ENCODE measurements around the gene TUFT1. TPM values are rescaled to one million over a fixed set of nuclear protein-coding genes. Genes with fewer than 3 reads are reported as not detected.

The TUFT1 gene
- polyA plus RNA-seq, 3 donors from 2014 or later: 0.83 to 4.2 (median 1.3) TPM

- DNase-seq: no peak
- no peaks in the 10 kb centered on the region for H3K9me3 Mint-ChIP-seq
- H3K36me3 Mint-ChIP-seq: no peaks in the 10 kb centered on the region
- H3K27me3 Mint-ChIP-seq (ENCODE audit: low read depth in 3 of 3): peaks cover 0 to 2% (median 0%) of the 10 kb centered on the region in 3 donors
- no peak overlapping the region for H3K27ac Mint-ChIP-seq
- H3K4me3 Mint-ChIP-seq: no peak overlapping the region
- H3K4me1 Mint-ChIP-seq: no peaks in the 10 kb centered on the region
These were observed 15.9 kb downstream of the TUFT1 start for GRCh38 chr1:151556052-151556451.

GRCh38 chr1:151562661-151563060, 22.6 kb downstream of the TUFT1 start:
- Mint-ChIP-seq H3K27me3 (ENCODE audit: low read depth in 3 of 3) (peaks cover 0 to 2% (median 0%) of the 10 kb centered on the region in 3 donors), H3K4me3 (no peak overlapping the region), H3K4me1 (no peaks in the 10 kb centered on the region), H3K9me3 (no peaks in the 10 kb centered on the region), H3K27ac (no peak overlapping the region), H3K36me3 (no peaks in the 10 kb centered on the region)
- no peak for DNase-seq

GRCh38 chr1:151563376-151563775, 23.3 kb downstream of the TUFT1 start:
- no peak overlapping the region for H3K4me3 Mint-ChIP-seq
- no peak overlapping the region for H3K27ac Mint-ChIP-seq
- no peaks in the 10 kb centered on the region for H3K9me3 Mint-ChIP-seq
- DNase-seq: no peak
- H3K27me3 Mint-ChIP-seq (ENCODE audit: low read depth in 3 of 3): peaks cover 0 to 2% (median 0%) of the 10 kb centered on the region in 3 donors
- H3K4me1 Mint-ChIP-seq: no peaks in the 10 kb centered on the region
- H3K36me3 Mint-ChIP-seq: no peaks in the 10 kb centered on the region

GRCh38 chr1:151565502-151566189, 25.5 kb downstream of the TUFT1 start:
- no peak overlapping the region for H3K27ac Mint-ChIP-seq
- H3K36me3 Mint-ChIP-seq: no peaks in the 10 kb centered on the region
- H3K9me3 Mint-ChIP-seq: no peaks in the 10 kb centered on the region
- H3K4me1 Mint-ChIP-seq: no peaks in the 10 kb centered on the region
- H3K4me3 Mint-ChIP-seq: no peak overlapping the region
- no peak for DNase-seq
- H3K27me3 Mint-ChIP-seq (ENCODE audit: low read depth in 3 of 3): peaks cover 0 to 2% (median 0%) of the 10 kb centered on the region in 3 donors

GRCh38 chr1:151568626-151569088, 28.5 kb downstream of the TUFT1 start:
- Mint-ChIP-seq H3K27me3 (ENCODE audit: low read depth in 3 of 3) (peaks cover 0 to 2% (median 0%) of the 10 kb centered on the region in 3 donors), H3K27ac (no peak overlapping the region), H3K9me3 (no peaks in the 10 kb centered on the region), H3K4me1 (no peaks in the 10 kb centered on the region), H3K4me3 (no peak overlapping the region), H3K36me3 (no peaks in the 10 kb centered on the region)
- DNase-seq: no peak

- peaks cover 0 to 2% (median 0%) of the 10 kb centered on the region in 3 donors for H3K27me3 Mint-ChIP-seq (ENCODE audit: low read depth in 3 of 3)
- no peaks in the 10 kb centered on the region for H3K9me3 Mint-ChIP-seq
- no peak overlapping the region for H3K4me3 Mint-ChIP-seq
- DNase-seq: no peak
- H3K36me3 Mint-ChIP-seq: no peaks in the 10 kb centered on the region
- H3K4me1 Mint-ChIP-seq: no peaks in the 10 kb centered on the region
- H3K27ac Mint-ChIP-seq: no peak overlapping the region
These were observed 30.7 kb downstream of the TUFT1 start for GRCh38 chr1:151570819-151571218.

- Mint-ChIP-seq H3K9me3 (no peaks in the 10 kb centered on the region), H3K27ac (no peak overlapping the region), H3K4me1 (no peaks in the 10 kb centered on the region), H3K4me3 (no peak overlapping the region), H3K27me3 (ENCODE audit: low read depth in 3 of 3) (no peaks in the 10 kb centered on the region), H3K36me3 (peaks cover 0 to 6% (median 0%) of the 10 kb centered on the region in 3 donors)
- no peak for DNase-seq
These were observed 34.7 kb downstream of the TUFT1 start for GRCh38 chr1:151574575-151575529.

- no peak overlapping the region for H3K4me3 Mint-ChIP-seq
- no peaks in the 10 kb centered on the region for H3K9me3 Mint-ChIP-seq
- peaks cover 0 to 6% (median 0%) of the 10 kb centered on the region in 3 donors for H3K36me3 Mint-ChIP-seq
- no peak overlapping the region for H3K27ac Mint-ChIP-seq
- no peaks in the 10 kb centered on the region for H3K27me3 Mint-ChIP-seq (ENCODE audit: low read depth in 3 of 3)
- DNase-seq: no peak
- no peaks in the 10 kb centered on the region for H3K4me1 Mint-ChIP-seq
These were observed 37.1 kb downstream of the TUFT1 start for GRCh38 chr1:151577173-151577572.

- no peaks in the 10 kb centered on the region for H3K27me3 Mint-ChIP-seq (ENCODE audit: low read depth in 3 of 3)
- H3K4me3 Mint-ChIP-seq: no peak overlapping the region
- no peak for DNase-seq
- H3K27ac Mint-ChIP-seq: no peak overlapping the region
- peaks cover 0 to 6% (median 0%) of the 10 kb centered on the region in 3 donors for H3K36me3 Mint-ChIP-seq
- H3K9me3 Mint-ChIP-seq: no peaks in the 10 kb centered on the region
- H3K4me1 Mint-ChIP-seq: no peaks in the 10 kb centered on the region
These were observed 38.8 kb downstream of the TUFT1 start for GRCh38 chr1:151578941-151579340.

- Mint-ChIP-seq H3K4me1 (no peaks in the 10 kb centered on the region), H3K36me3 (peaks cover 0 to 6% (median 0%) of the 10 kb centered on the region in 3 donors), H3K27ac (no peak overlapping the region), H3K4me3 (no peak overlapping the region), H3K27me3 (ENCODE audit: low read depth in 3 of 3) (no peaks in the 10 kb centered on the region), H3K9me3 (no peaks in the 10 kb centered on the region)
- no peak for DNase-seq
These were observed 39.5 kb downstream of the TUFT1 start for GRCh38 chr1:151579436-151580225.

GRCh38 chr1:151581451-151581850, 41.3 kb downstream of the TUFT1 start:
- DNase-seq: no peak
- Mint-ChIP-seq H3K9me3 (no peaks in the 10 kb centered on the region), H3K27me3 (ENCODE audit: low read depth in 3 of 3) (peaks cover 0 to 3% (median 0%) of the 10 kb centered on the region in 3 donors), H3K27ac (no peak overlapping the region), H3K4me1 (no peaks in the 10 kb centered on the region), H3K36me3 (peaks cover 0 to 6% (median 0%) of the 10 kb centered on the region in 3 donors), H3K4me3 (no peak overlapping the region)

GRCh38 chr1:151581921-151582320, 41.8 kb downstream of the TUFT1 start:
- H3K9me3 Mint-ChIP-seq: no peaks in the 10 kb centered on the region
- DNase-seq: no peak
- H3K4me3 Mint-ChIP-seq: no peak overlapping the region
- no peak overlapping the region for H3K27ac Mint-ChIP-seq
- H3K36me3 Mint-ChIP-seq: peaks cover 0 to 6% (median 0%) of the 10 kb centered on the region in 3 donors
- H3K4me1 Mint-ChIP-seq: no peaks in the 10 kb centered on the region
- H3K27me3 Mint-ChIP-seq (ENCODE audit: low read depth in 3 of 3): peaks cover 0 to 3% (median 0%) of the 10 kb centered on the region in 3 donors

- Mint-ChIP-seq H3K4me3 (no peak overlapping the region), H3K4me1 (no peaks in the 10 kb centered on the region), H3K27ac (no peak overlapping the region), H3K9me3 (no peaks in the 10 kb centered on the region), H3K36me3 (peaks cover 0 to 6% (median 0%) of the 10 kb centered on the region in 3 donors), H3K27me3 (ENCODE audit: low read depth in 3 of 3) (peaks cover 0 to 3% (median 0%) of the 10 kb centered on the region in 3 donors)
- no peak for DNase-seq
These were observed 43.7 kb downstream of the TUFT1 start for GRCh38 chr1:151583796-151584195.
